ENCODE data around the gene ATP5PB. TPM values are rescaled to one million over a fixed set of nuclear protein-coding genes. Genes with fewer than 3 reads are reported as not detected.

ATP5PB gene
- 527 and 545 TPM in 2 replicates for total RNA-seq (2014; rRNA removed; shearing (Covaris generic))

GRCh38 chr1:111448918-111449702 is at the start of gene ATP5PB, which contains the start of gene WDR77:
TSS of gene ATP5PB (plus strand) at chr1:111449464. CDS start at chr1:111449542, 78 bp downstream.
TSS of gene WDR77 (minus strand) at chr1:111449256. CDS start at chr1:111449169, 87 bp downstream.
- DNase-seq: peak; percentile 96 to 99
- Histone ChIP-seq H3K4me3 (peak within 1 kb of the TSS; percentile 85), H3K9me3 (replicated peaks) (no peaks in the 10 kb centered on the region), H3K4me1 (no peaks in the 10 kb centered on the region), H3K36me3 (peaks cover 39% of the 10 kb centered on the region), H3K27ac (peak within 1 kb of the TSS; percentile 70), H3K27me3 (no peaks in the 10 kb centered on the region)

GRCh38 chr1:111399792-111400610 is 49.3 kb upstream of the ATP5PB start:
- DNase-seq: peak; percentile 26 to 61
- H3K27ac ChIP-seq: no peak overlapping the region
- H3K36me3 ChIP-seq: no peaks in the 10 kb centered on the region
- no peaks in the 10 kb centered on the region for H3K4me1 ChIP-seq
- no peaks in the 10 kb centered on the region for H3K9me3 ChIP-seq (replicated peaks)
- peaks cover 4% of the 10 kb centered on the region for H3K27me3 ChIP-seq
- no peak overlapping the region for H3K4me3 ChIP-seq

GRCh38 chr1:111402083-111402482 is 47.2 kb upstream of the ATP5PB start:
- no peaks in the 10 kb centered on the region for H3K4me1 ChIP-seq
- no peak overlapping the region for H3K27ac ChIP-seq
- H3K27me3 ChIP-seq: peaks cover 10% of the 10 kb centered on the region
- DNase-seq: no peak
- H3K36me3 ChIP-seq: no peaks in the 10 kb centered on the region
- no peaks in the 10 kb centered on the region for H3K9me3 ChIP-seq (replicated peaks)
- H3K4me3 ChIP-seq: no peak overlapping the region

- Histone ChIP-seq H3K4me1 (no peaks in the 10 kb centered on the region), H3K36me3 (no peaks in the 10 kb centered on the region), H3K27me3 (peaks cover 10% of the 10 kb centered on the region), H3K4me3 (no peak overlapping the region), H3K27ac (no peak overlapping the region), H3K9me3 (replicated peaks) (no peaks in the 10 kb centered on the region)
- no peak for DNase-seq
Observed at GRCh38 chr1:111404588-111404987, 44.7 kb upstream of the ATP5PB start.

GRCh38 chr1:111406321-111406768 is 42.9 kb upstream of the ATP5PB start:
- H3K4me3 ChIP-seq: no peak overlapping the region
- H3K27ac ChIP-seq: no peak overlapping the region
- peaks cover 10% of the 10 kb centered on the region for H3K27me3 ChIP-seq
- no peak for DNase-seq
- H3K9me3 ChIP-seq (replicated peaks): no peaks in the 10 kb centered on the region
- no peaks in the 10 kb centered on the region for H3K36me3 ChIP-seq
- H3K4me1 ChIP-seq: no peaks in the 10 kb centered on the region

DNA sequence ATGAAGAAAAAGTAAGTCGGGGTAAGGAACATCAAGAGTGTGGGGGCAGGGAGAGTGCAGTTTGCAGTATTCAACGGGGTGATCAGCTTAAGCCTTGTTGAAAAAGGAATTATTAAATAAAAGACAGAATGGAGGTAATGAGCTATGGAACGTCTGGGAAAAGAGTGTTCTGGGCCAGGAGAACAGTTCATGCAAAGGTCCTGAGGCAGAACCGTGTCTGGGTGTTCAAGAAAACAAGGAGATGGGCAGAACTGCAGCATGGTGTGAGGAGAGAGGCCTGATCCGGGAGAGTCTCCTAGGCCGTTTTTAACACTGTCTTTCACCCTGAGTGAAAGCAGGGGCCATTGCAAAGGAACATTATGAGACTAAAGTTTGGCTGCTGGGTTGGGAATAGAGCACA is 42.0 kb upstream of the ATP5PB start:
- Histone ChIP-seq H3K4me3 (no peak overlapping the region), H3K27ac (no peak overlapping the region), H3K4me1 (no peaks in the 10 kb centered on the region)

DNA sequence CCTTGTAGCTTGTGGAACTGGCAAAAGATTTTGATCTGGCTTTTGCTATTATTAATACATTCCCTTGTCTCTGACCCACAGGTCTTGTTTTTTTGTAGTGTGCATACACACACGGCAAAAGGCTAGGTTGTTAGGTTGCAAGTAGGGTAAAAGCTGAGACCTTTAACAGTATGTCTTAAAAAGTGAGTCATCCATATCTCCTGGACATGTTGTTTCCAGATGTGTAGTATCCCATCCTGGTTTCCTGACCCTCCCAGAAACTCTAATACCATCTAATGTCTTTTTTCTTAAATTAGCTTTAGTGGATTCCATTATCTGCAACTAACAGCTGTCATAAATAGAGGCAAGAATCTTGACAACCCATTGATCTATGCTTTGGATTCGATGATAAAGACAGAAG is 36.4 kb upstream of the ATP5PB start:
- Histone ChIP-seq H3K4me3 (no peak overlapping the region), H3K9me3 (replicated peaks) (no peaks in the 10 kb centered on the region), H3K27ac (no peak overlapping the region), H3K36me3 (no peaks in the 10 kb centered on the region), H3K27me3 (0 out of 2 replicates have a peak, but pooled peaks cover 3% of the 10 kb centered on the region), H3K4me1 (no peaks in the 10 kb centered on the region)
- DNase-seq: no peak

More for the DNA sequence above, 42.0 kb upstream of the ATP5PB start:
- no peak for DNase-seq
- Histone ChIP-seq H3K36me3 (no peaks in the 10 kb centered on the region), H3K27me3 (peaks cover 14% of the 10 kb centered on the region), H3K9me3 (replicated peaks) (no peaks in the 10 kb centered on the region)

GRCh38 chr1:111414756-111415155 is 34.5 kb upstream of the ATP5PB start:
- H3K36me3 ChIP-seq: no peaks in the 10 kb centered on the region
- H3K27ac ChIP-seq: no peak overlapping the region
- 0 out of 2 replicates have a peak, but pooled peaks cover 3% of the 10 kb centered on the region for H3K27me3 ChIP-seq
- no peaks in the 10 kb centered on the region for H3K4me1 ChIP-seq
- no peaks in the 10 kb centered on the region for H3K9me3 ChIP-seq (replicated peaks)
- no peak for DNase-seq
- no peak overlapping the region for H3K4me3 ChIP-seq

- Histone ChIP-seq H3K9me3 (replicated peaks) (no peaks in the 10 kb centered on the region), H3K36me3 (no peaks in the 10 kb centered on the region), H3K27me3 (0 out of 2 replicates have a peak, but pooled peaks cover 3% of the 10 kb centered on the region), H3K4me1 (no peaks in the 10 kb centered on the region), H3K4me3 (no peak overlapping the region), H3K27ac (no peak overlapping the region)
- DNase-seq: no peak
Observed at GRCh38 chr1:111415461-111415860, 33.8 kb upstream of the ATP5PB start.

GRCh38 chr1:111417755-111418154 is 31.5 kb upstream of the ATP5PB start:
- Histone ChIP-seq H3K9me3 (replicated peaks) (no peaks in the 10 kb centered on the region), H3K4me1 (no peaks in the 10 kb centered on the region), H3K27ac (no peak overlapping the region), H3K27me3 (no peaks in the 10 kb centered on the region), H3K36me3 (no peaks in the 10 kb centered on the region), H3K4me3 (no peak overlapping the region)
- no peak for DNase-seq

DNA sequence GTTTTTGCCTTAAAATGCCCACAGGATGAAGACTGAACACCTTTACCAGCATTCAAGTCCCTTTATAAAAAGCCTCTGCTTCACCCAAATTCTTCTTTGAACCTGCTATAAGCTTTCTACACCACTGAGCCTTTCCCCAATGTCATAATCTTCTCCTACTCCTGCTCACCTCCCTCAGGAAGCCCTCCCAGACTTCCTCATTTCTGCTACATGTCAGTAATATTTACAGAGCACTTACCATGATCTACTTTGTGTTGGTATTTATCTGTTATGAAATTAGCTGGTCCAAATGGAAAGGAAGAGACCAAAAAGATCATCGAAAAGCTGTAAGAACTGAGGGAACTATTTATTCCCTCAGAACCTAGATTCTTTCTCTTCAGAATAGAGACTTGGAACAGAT is 30.2 kb upstream of the ATP5PB start:
- no peaks in the 10 kb centered on the region for H3K4me1 ChIP-seq
- H3K9me3 ChIP-seq (replicated peaks): no peaks in the 10 kb centered on the region
- no peak for DNase-seq
- no peaks in the 10 kb centered on the region for H3K36me3 ChIP-seq
- no peaks in the 10 kb centered on the region for H3K27me3 ChIP-seq
- no peak overlapping the region for H3K4me3 ChIP-seq
- H3K27ac ChIP-seq: no peak overlapping the region

GRCh38 chr1:111420377-111420776 is 28.9 kb upstream of the ATP5PB start:
- no peak overlapping the region for H3K4me3 ChIP-seq
- no peaks in the 10 kb centered on the region for H3K9me3 ChIP-seq (replicated peaks)
- no peaks in the 10 kb centered on the region for H3K36me3 ChIP-seq
- DNase-seq: no peak
- no peaks in the 10 kb centered on the region for H3K27me3 ChIP-seq
- H3K4me1 ChIP-seq: no peaks in the 10 kb centered on the region
- H3K27ac ChIP-seq: no peak overlapping the region

DNA sequence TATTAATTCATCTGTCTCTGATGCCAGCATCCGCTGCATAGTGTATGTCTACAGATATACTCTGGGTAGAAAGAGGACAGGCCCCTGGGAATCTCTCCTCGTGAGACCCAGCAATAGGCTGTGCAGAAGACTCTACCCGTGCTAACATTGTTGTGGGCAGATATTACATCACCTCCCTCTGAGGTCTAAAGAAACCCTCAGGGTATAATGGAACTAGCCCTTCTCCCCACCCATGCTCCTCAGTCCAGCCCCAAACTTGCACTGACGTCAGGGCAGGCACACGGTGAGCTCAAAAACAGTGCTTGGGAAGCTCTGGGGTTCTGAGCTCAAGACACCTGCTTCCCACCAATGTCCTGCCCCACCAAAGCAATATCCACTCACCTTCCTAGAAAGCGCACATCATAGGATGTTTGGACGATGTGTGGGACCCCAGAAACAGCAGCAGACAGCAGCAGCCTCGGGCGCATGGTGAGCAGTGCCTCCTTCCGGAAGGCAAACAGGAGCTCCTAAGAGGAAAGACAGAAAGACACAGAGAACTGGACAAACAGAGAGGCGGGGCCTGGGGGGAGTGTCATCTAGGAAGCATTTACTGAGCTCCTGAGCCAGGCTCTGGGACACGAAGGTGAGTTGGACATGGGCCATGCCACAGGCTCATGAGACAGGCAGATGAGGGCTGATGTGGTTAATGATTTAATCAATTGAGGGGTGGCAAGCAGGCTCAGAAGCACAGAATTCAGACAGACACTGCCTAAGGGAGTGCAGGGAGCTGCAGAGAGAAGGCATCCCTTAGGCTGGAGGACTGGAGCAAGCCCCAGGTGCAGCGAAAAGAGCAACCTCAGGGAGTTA is 26.5 kb upstream of the ATP5PB start:
- H3K27ac ChIP-seq: no peak overlapping the region
- peak in 1 of 2 experiments; percentile 9 for DNase-seq
- H3K36me3 ChIP-seq: no peaks in the 10 kb centered on the region
- H3K9me3 ChIP-seq (replicated peaks): no peaks in the 10 kb centered on the region
- H3K4me3 ChIP-seq: no peak overlapping the region
- no peaks in the 10 kb centered on the region for H3K27me3 ChIP-seq
- H3K4me1 ChIP-seq: no peaks in the 10 kb centered on the region

DNA sequence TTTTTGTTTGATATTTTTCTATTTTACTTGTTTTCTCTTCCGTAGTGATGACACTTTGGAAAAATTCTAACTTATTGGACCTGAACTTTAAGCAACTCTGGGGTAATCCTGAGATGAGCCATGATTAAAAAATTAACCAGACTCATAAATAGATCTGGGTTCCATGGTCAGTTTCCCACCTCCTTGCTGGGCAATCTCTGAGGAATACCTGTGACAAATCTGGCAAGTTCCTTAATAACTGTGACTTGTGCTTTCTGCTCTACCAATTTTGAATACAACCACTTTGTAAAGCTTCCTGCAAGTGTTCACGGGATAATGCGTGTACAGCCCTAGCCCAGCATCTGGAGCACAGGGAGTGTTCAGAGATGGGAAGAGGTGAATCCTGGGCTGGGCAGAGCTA is 25.0 kb upstream of the ATP5PB start:
- no peak for DNase-seq
- H3K4me1 ChIP-seq: no peaks in the 10 kb centered on the region
- no peak overlapping the region for H3K4me3 ChIP-seq
- no peaks in the 10 kb centered on the region for H3K9me3 ChIP-seq (replicated peaks)
- no peaks in the 10 kb centered on the region for H3K27me3 ChIP-seq
- H3K36me3 ChIP-seq: no peaks in the 10 kb centered on the region
- no peak overlapping the region for H3K27ac ChIP-seq
